ENCODE results near the gene SCIN. TPM values are rescaled to one million over a fixed set of nuclear protein-coding genes. Genes with fewer than 3 reads are reported as not detected.

SCIN gene
- total RNA-seq, 2 experiments from 2014 or later, result 0.05 to 0.36 TPM

GRCh38 chr7:12629816-12630512, 59.4 kb downstream of the SCIN start:
- Mint-ChIP-seq H3K36me3 (ENCODE audit: low read depth) (no peaks in the 10 kb centered on the region), H3K27me3 (ENCODE audit: low read depth) (peaks cover 5% of the 10 kb centered on the region), H3K9me3 (no peaks in the 10 kb centered on the region), H3K4me3 (no peak overlapping the region), H3K27ac (no peak overlapping the region), H3K4me1 (ENCODE audit: low read depth) (peaks cover 2% of the 10 kb centered on the region)
- intact Hi-C loops (cut with micrococcal nuclease), result loop anchor here (10.0 kb wide), 1 partner anchor 175 kb away; no protein-coding TSS in a partner anchor
- no peak for DNase-seq
- CTCF ChIA-PET, result no interaction called here

- no peak overlapping the region for H3K27ac Mint-ChIP-seq
- H3K4me1 Mint-ChIP-seq (ENCODE audit: low read depth), result peaks cover 2% of the 10 kb centered on the region
- intact Hi-C loops (cut with micrococcal nuclease), result no loop called here
- DNase-seq, result no peak
- no peak overlapping the region for H3K4me3 Mint-ChIP-seq
- CTCF ChIA-PET, result no interaction called here
- peaks cover 5% of the 10 kb centered on the region for H3K27me3 Mint-ChIP-seq (ENCODE audit: low read depth)
- H3K9me3 Mint-ChIP-seq, result no peaks in the 10 kb centered on the region
- H3K36me3 Mint-ChIP-seq (ENCODE audit: low read depth), result no peaks in the 10 kb centered on the region
These were observed 59.9 kb downstream of the SCIN start for GRCh38 chr7:12630513-12630819.

DNA sequence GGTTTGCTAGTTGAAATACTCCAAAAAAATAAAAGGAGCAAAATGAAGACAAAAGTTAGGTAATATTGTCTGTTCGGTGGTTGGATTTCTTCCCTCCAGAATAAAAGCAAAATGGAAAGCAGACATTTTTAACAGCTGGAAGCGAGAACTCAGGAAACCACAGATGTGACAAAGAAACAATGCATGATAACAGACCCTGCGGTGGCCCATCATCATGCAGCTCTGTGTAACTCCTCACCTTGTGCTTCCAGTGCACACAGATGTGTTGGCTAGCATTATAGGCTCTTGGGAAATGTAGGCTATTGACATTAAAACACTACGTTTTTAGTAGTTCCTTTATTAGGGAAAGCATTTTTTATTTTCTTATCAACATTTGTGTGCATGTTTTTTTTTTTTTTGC, 63.1 kb downstream of the SCIN start:
- Mint-ChIP-seq H3K9me3 (no peaks in the 10 kb centered on the region), H3K27me3 (ENCODE audit: low read depth) (peaks cover 3% of the 10 kb centered on the region), H3K36me3 (ENCODE audit: low read depth) (no peaks in the 10 kb centered on the region), H3K27ac (no peak overlapping the region), H3K4me3 (no peak overlapping the region), H3K4me1 (ENCODE audit: low read depth) (peaks cover 21% of the 10 kb centered on the region)
- DNase-seq, result peak; percentile 11
- intact Hi-C loops (cut with micrococcal nuclease), result no loop called here
- CTCF ChIA-PET, result no interaction called here

DNA sequence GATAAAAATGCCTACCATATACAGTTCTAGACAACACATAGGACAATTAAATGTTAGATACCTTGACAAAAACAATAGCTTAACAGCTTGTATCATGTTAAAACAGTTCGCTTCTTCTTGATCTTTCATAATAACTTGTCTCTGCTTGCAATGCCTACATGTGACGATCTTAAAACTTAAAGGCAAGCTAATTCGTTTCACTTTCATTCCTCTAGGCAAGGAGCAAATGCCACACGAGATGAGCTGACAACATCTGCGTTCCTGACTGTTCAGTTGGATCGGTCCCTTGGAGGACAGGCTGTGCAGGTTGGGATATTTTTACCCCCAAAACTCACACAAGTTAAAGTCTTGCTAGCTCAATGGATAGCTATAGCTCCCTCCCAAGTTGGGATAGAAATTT, 65.3 kb downstream of the SCIN start:
- no peak overlapping the region for H3K27ac Mint-ChIP-seq
- H3K36me3 Mint-ChIP-seq (ENCODE audit: low read depth), result no peaks in the 10 kb centered on the region
- DNase-seq, result peak; percentile 22
- intact Hi-C loops (cut with micrococcal nuclease), result loop anchor here (5.0 kb wide), 1 partner anchor 96 kb away; no protein-coding TSS in a partner anchor
- peaks cover 21% of the 10 kb centered on the region for H3K4me1 Mint-ChIP-seq (ENCODE audit: low read depth)
- CTCF ChIA-PET, result interaction anchor here (0.9 to 2.8 kb wide), 7 partner anchors 11 to 111 kb away, joined by 3 to 11 read pairs (median 4); no protein-coding TSS in a partner anchor
- no peaks in the 10 kb centered on the region for H3K27me3 Mint-ChIP-seq (ENCODE audit: low read depth)
- no peaks in the 10 kb centered on the region for H3K9me3 Mint-ChIP-seq
- peak overlapping the region; percentile 64 for H3K4me3 Mint-ChIP-seq

GRCh38 chr7:12637328-12637727, 66.8 kb downstream of the SCIN start:
- H3K27ac Mint-ChIP-seq, result no peak overlapping the region
- H3K9me3 Mint-ChIP-seq, result no peaks in the 10 kb centered on the region
- H3K4me3 Mint-ChIP-seq, result no peak overlapping the region
- CTCF ChIA-PET, result interaction anchor here (0.6 to 1.4 kb wide), 3 partner anchors 8 to 625 kb away, joined by 3 to 6 read pairs (median 5); no protein-coding TSS in a partner anchor
- no peak for DNase-seq
- H3K36me3 Mint-ChIP-seq (ENCODE audit: low read depth), result no peaks in the 10 kb centered on the region
- H3K4me1 Mint-ChIP-seq (ENCODE audit: low read depth), result peaks cover 21% of the 10 kb centered on the region
- H3K27me3 Mint-ChIP-seq (ENCODE audit: low read depth), result no peaks in the 10 kb centered on the region
- intact Hi-C loops (cut with micrococcal nuclease), result loop anchor here (5.0 kb wide), 1 partner anchor 95 kb away; no protein-coding TSS in a partner anchor

GRCh38 chr7:12637819-12638592, 67.5 kb downstream of the SCIN start:
- H3K4me1 Mint-ChIP-seq (ENCODE audit: low read depth), result peaks cover 21% of the 10 kb centered on the region
- CTCF ChIA-PET, result interaction anchor here (0.6 to 2.0 kb wide), 7 partner anchors 8 to 644 kb away, joined by 3 to 6 read pairs (median 4); partner anchors contain the start of gene ARL4A
- no peak for DNase-seq
- no peaks in the 10 kb centered on the region for H3K9me3 Mint-ChIP-seq
- no peak overlapping the region for H3K27ac Mint-ChIP-seq
- H3K27me3 Mint-ChIP-seq (ENCODE audit: low read depth), result no peaks in the 10 kb centered on the region
- no peaks in the 10 kb centered on the region for H3K36me3 Mint-ChIP-seq (ENCODE audit: low read depth)
- peak overlapping the region; percentile 39 for H3K4me3 Mint-ChIP-seq
- intact Hi-C loops (cut with micrococcal nuclease), result loop anchor here (1.0 to 5.0 kb wide), 5 partner anchors 94 to 1819 kb away; no protein-coding TSS in a partner anchor

GRCh38 chr7:12638851-12639456, 68.4 kb downstream of the SCIN start:
- CTCF ChIA-PET, result interaction anchor here (0.9 to 2.0 kb wide), 6 partner anchors 10 to 643 kb away, joined by 3 to 6 read pairs (median 4); partner anchors contain the start of gene ARL4A
- DNase-seq, result no peak
- Mint-ChIP-seq H3K27me3 (ENCODE audit: low read depth) (no peaks in the 10 kb centered on the region), H3K27ac (no peak overlapping the region), H3K4me3 (no peak overlapping the region), H3K36me3 (ENCODE audit: low read depth) (no peaks in the 10 kb centered on the region), H3K9me3 (no peaks in the 10 kb centered on the region), H3K4me1 (ENCODE audit: low read depth) (peaks cover 19% of the 10 kb centered on the region)
- intact Hi-C loops (cut with micrococcal nuclease), result loop anchor here (1.0 to 5.0 kb wide), 8 partner anchors 47 to 1818 kb away; no protein-coding TSS in a partner anchor

GRCh38 chr7:12640299-12641096, 70.0 kb downstream of the SCIN start:
- H3K36me3 Mint-ChIP-seq (ENCODE audit: low read depth), result no peaks in the 10 kb centered on the region
- CTCF ChIA-PET, result interaction anchor here (0.9 to 1.3 kb wide), 2 partner anchors 22 to 116 kb away, joined by 3 read pairs; no protein-coding TSS in a partner anchor
- H3K9me3 Mint-ChIP-seq, result no peaks in the 10 kb centered on the region
- no peak overlapping the region for H3K27ac Mint-ChIP-seq
- no peak overlapping the region for H3K4me3 Mint-ChIP-seq
- no peak for DNase-seq
- intact Hi-C loops (cut with micrococcal nuclease), result no loop called here
- peaks cover 19% of the 10 kb centered on the region for H3K4me1 Mint-ChIP-seq (ENCODE audit: low read depth)
- H3K27me3 Mint-ChIP-seq (ENCODE audit: low read depth), result no peaks in the 10 kb centered on the region

- Mint-ChIP-seq H3K4me3 (no peak overlapping the region), H3K36me3 (ENCODE audit: low read depth) (no peaks in the 10 kb centered on the region), H3K4me1 (ENCODE audit: low read depth) (peaks cover 13% of the 10 kb centered on the region), H3K9me3 (no peaks in the 10 kb centered on the region), H3K27me3 (ENCODE audit: low read depth) (no peaks in the 10 kb centered on the region), H3K27ac (no peak overlapping the region)
- intact Hi-C loops (cut with micrococcal nuclease), result no loop called here
- no peak for DNase-seq
- CTCF ChIA-PET, result interaction anchor here (1.3 kb wide), 1 partner anchor 117 kb away, joined by 3 read pairs; no protein-coding TSS in a partner anchor
These were observed 70.7 kb downstream of the SCIN start for GRCh38 chr7:12641196-12641595.

- intact Hi-C loops (cut with micrococcal nuclease), result no loop called here
These were observed 72.0 kb downstream of the SCIN start for GRCh38 chr7:12642508-12642907.

DNA sequence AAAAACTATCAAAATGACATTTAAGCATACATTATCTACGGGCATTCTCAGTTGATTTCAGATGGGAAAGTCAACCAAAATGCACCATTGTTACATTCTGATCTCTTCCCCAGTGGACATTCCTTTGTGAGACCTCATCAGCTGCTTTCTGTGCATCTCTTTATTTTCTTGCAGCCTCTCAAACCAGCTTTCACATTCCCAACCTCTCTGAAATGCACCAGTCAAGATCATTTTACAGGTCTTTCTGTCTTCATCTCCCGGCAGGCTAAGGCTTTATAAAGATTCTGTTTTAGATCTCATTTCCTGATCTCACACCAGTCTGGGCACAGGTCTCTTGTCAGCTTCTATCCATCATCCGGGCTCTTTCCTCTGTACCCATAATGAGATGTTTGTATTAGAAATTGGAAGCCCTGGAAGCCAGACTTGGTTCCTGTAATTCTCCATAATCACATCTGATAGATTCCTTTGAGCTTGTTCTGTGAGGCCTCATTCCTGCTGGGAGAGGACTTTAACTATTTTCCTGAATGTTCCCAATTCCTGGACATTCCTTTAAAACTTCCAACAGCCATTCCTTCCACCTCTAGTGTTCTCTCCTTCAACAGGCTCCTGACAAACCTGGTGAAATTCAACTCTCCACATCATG, 72.6 kb downstream of the SCIN start:
- Mint-ChIP-seq H3K27ac (no peak overlapping the region), H3K36me3 (ENCODE audit: low read depth) (no peaks in the 10 kb centered on the region), H3K27me3 (ENCODE audit: low read depth) (no peaks in the 10 kb centered on the region), H3K4me1 (ENCODE audit: low read depth) (peaks cover 1% of the 10 kb centered on the region), H3K4me3 (no peak overlapping the region), H3K9me3 (no peaks in the 10 kb centered on the region)
- no peak for DNase-seq
- CTCF ChIA-PET, result no interaction called here
- intact Hi-C loops (cut with micrococcal nuclease), result no loop called here

More at GRCh38 chr7:12642508-12642907, 72.0 kb downstream of the SCIN start:
- H3K9me3 Mint-ChIP-seq, result no peaks in the 10 kb centered on the region
- H3K27me3 Mint-ChIP-seq (ENCODE audit: low read depth), result no peaks in the 10 kb centered on the region
- no peak for DNase-seq
- no peaks in the 10 kb centered on the region for H3K36me3 Mint-ChIP-seq (ENCODE audit: low read depth)
- H3K27ac Mint-ChIP-seq, result no peak overlapping the region
- CTCF ChIA-PET, result no interaction called here
- H3K4me3 Mint-ChIP-seq, result no peak overlapping the region
- H3K4me1 Mint-ChIP-seq (ENCODE audit: low read depth), result peaks cover 5% of the 10 kb centered on the region

All from activated naive CD4-positive, alpha-beta T cell treated with anti-CD3 and anti-CD28 coated beads for 36 hours (primary cell).